ENCODE data around the gene IRF3. TPM values are rescaled to one million over a fixed set of nuclear protein-coding genes. Genes with fewer than 3 reads are reported as not detected.

Gene IRF3
- total and polyA plus RNA-seq, 10 of the 15 experiments (the other 5 are each of a cell fraction or from before 2014, with no cell fraction given) = 5.5 to 110 (median 63.4) TPM

- TF ChIP-seq ZNF592 (IDR thresholded peaks at IDR 0.05) (no peak), FOXK2 (IDR thresholded peaks at IDR 0.05) (no peak), JUNB (IDR thresholded peaks at IDR 0.05) (no peak), CHD2 (IDR thresholded peaks at IDR 0.05; ENCODE audit: borderline replicate concordance, low read depth, low read length) (peak; percentile 93; the same call in 1 of the 2 replicates), ZNF687 (IDR thresholded peaks at IDR 0.05) (no peak), NFYA (IDR thresholded peaks at IDR 0.05; ENCODE audit: borderline replicate concordance, low read depth, low read length) (peak; percentile 35), REST (IDR thresholded peaks at IDR 0.05; ENCODE audit: low read depth, low read length) (no peak), CREB1 (IDR thresholded peaks at IDR 0.05; ENCODE audit: low read depth) (peak; percentile 87), HDGF (IDR thresholded peaks at IDR 0.05) (no peak; the same call in 1 of the 2 replicates), CEBPB (IDR thresholded peaks at IDR 0.05; ENCODE audit: borderline replicate concordance in 1 of 2, low read depth in 2 of 2, low read length in 2 of 2) (no peak), MTA2 (IDR thresholded peaks at IDR 0.05; ENCODE audit: low read depth) (no peak), GABPA (IDR thresholded peaks at IDR 0.05; ENCODE audit: low read depth) (peak; percentile 44; the same call in 1 of the 2 replicates), E2F4 (IDR thresholded peaks at IDR 0.05; ENCODE audit: low read depth, low read length) (0 out of 2 replicates have a peak, but pooled peaks have one; percentile 23), RUNX3 (IDR thresholded peaks at IDR 0.05; ENCODE audit: low read length) (no peak), PBX3 (IDR thresholded peaks at IDR 0.05; ENCODE audit: insufficient replicate concordance, low read depth, low read length) (peak; percentile 93)
Measured at GRCh38 chr19:49676784-49677230, 11.2 kb upstream of the IRF3 start (continued).
